K562 (cell line): ENCODE data around the gene ATXN1. TPM values are rescaled to one million over a fixed set of nuclear protein-coding genes. Genes with fewer than 3 reads are reported as not detected.
A peak's percentile ranks its signal among the peaks of the same experiment; 100 is the strongest.

Experiments
- CBX8 ChIP-seq: fragments of 200-600 bp; sonication (generic); IDR thresholded peaks from 2 replicates; pipeline ENCODE4 v1.6.1; 2012; ENCODE audit warnings: borderline replicate concordance, mixed run types, low read depth, mild to moderate bottlenecking, moderate library complexity, mixed read lengths, low read length, control low read depth, inconsistent platforms; ENCODE audit not compliant: poor library complexity, severe bottlenecking; ENCODE audit errors: extremely low read depth
- GABPA ChIP-seq: fragments of 200-800 bp; sonication (Bioruptor generic); conservative IDR thresholded peaks from 2 replicates; pipeline ENCODE4 v1.6.1; 2016; ENCODE audit warnings: low read depth, missing genetic modification characterization, missing compliant biosample characterization
- HDAC2 ChIP-seq: fragments of 450-650 bp; IDR thresholded peaks from 2 replicates; pipeline ENCODE4 v1.6.1; 2016; ENCODE audit warnings: mild to moderate bottlenecking
- HEY1 ChIP-seq: fragments of 250-450 bp; sonication (Bioruptor Pico); IDR thresholded peaks from 2 replicates; pipeline ENCODE4 v1.5.0; 2020; ENCODE audit warnings: mild to moderate bottlenecking, moderate library complexity, borderline replicate concordance
- HSF4 ChIP-seq: fragments of 250-450 bp; sonication (Bioruptor Pico); IDR thresholded peaks from 2 replicates; pipeline ENCODE4 v2.1.2; 2022; ENCODE audit warnings: mild to moderate bottlenecking, moderate library complexity, borderline replicate concordance
- KAT8 ChIP-seq: fragments of 450-650 bp; IDR thresholded peaks from 2 replicates; pipeline ENCODE4 v1.6.1; 2016; ENCODE audit warnings: low read depth, mild to moderate bottlenecking
- SLC30A9 ChIP-seq: fragments of 250-450 bp; sonication (Bioruptor Pico); IDR thresholded peaks from 2 replicates; pipeline ENCODE4 v1.8.0; 2022; ENCODE audit warnings: mild to moderate bottlenecking, moderate library complexity
- XRCC4 ChIP-seq: IDR thresholded peaks from one replicate; pipeline ENCODE4 v1.6.1; 2011; ENCODE audit not compliant: insufficient read depth, insufficient read length; ENCODE audit errors: extremely low read depth
- ZBTB17 ChIP-seq: fragments of 450-650 bp; formaldehyde crosslinking; IDR thresholded peaks from 2 replicates; pipeline ENCODE4 v1.4.0; 2020; ENCODE audit warnings: mild to moderate bottlenecking
- ZNF24 ChIP-seq: fragments of 450-650 bp; IDR thresholded peaks from 2 replicates; pipeline ENCODE4 v1.6.1; 2016
- ZNF561 ChIP-seq: fragments of 450-650 bp; formaldehyde crosslinking; conservative IDR thresholded peaks from 2 replicates; pipeline ENCODE4 v1.4.0; 2020; ENCODE audit warnings: mild to moderate bottlenecking, moderate library complexity
- ZNF57 ChIP-seq: fragments of 450-650 bp; formaldehyde crosslinking; IDR thresholded peaks from 2 replicates; pipeline ENCODE4 v1.4.0; 2020; ENCODE audit warnings: mild to moderate bottlenecking, moderate library complexity
- polyA plus RNA-seq, 8 experiments: library from polyadenylated mRNA; depleted of rRNA in 4 of 8; stranded (reverse) in 5 of 8; unstranded in 3 of 8; fragments of >200 nt; fragmentation: Nextera tagmentation in 2 of 8; fragmentation: Illumina TruSeq in 1 of 8; extraction: Ambion mirVana in 2 of 8; extraction: Trizol in 1 of 8; gene quantifications; 2 replicates each; pipeline versions ENCODE4 v1.2.1 to v1.2.3, GENCODE V29; 2011 to 2014; ENCODE audit warnings: inconsistent platforms in 1 of 8, missing spikeins in 1 of 8
- total RNA-seq, 7 experiments: library from RNA; depleted of rRNA in 6 of 7; stranded (reverse); fragments of >200 nt in 6 of 7; fragmentation: Illumina TruSeq in 2 of 7; extraction: Trizol in 2 of 7; gene quantifications; 2 replicates each; pipeline versions ENCODE4 v1.2.1 to v1.2.3, GENCODE V29; 2011 to 2021; ENCODE audit warnings: low replicate concordance in 1 of 7
- TF ChIP-seq, protein P1 (sequence below), 2 experiments: fragments of 450-650 bp in 1 of 2; sonication (generic) in 1 of 2; formaldehyde crosslinking in 1 of 2; IDR thresholded peaks; 2 replicates each; pipeline versions ENCODE4 v1.7.1 to v1.9.0; 2016 to 2022; ENCODE audit warnings: inconsistent platforms in 1 of 2, mild to moderate bottlenecking in 1 of 2, missing genetic modification reagents in 1 of 2
- TF ChIP-seq, protein P2 (sequence below): fragments of 250-450 bp; sonication (Bioruptor Pico); IDR thresholded peaks from 2 replicates; pipeline ENCODE4 v1.5.0; 2021; ENCODE audit warnings: mild to moderate bottlenecking, moderate library complexity

The ATXN1 gene
- total and polyA plus RNA-seq, 9 of the 15 experiments (the other 6 are each of a cell fraction or from before 2014, with no cell fraction given), result under 0.01 to 1.2 (median 0.58) TPM

- no peak for TF ChIP-seq HSF4 (CRISPR knock-in tag)
- TF ChIP-seq ZNF561 (CRISPR knock-in tag), result no peak
- no peak for TF ChIP-seq ZNF57 (CRISPR knock-in tag)
- TF ChIP-seq, protein P1, sequence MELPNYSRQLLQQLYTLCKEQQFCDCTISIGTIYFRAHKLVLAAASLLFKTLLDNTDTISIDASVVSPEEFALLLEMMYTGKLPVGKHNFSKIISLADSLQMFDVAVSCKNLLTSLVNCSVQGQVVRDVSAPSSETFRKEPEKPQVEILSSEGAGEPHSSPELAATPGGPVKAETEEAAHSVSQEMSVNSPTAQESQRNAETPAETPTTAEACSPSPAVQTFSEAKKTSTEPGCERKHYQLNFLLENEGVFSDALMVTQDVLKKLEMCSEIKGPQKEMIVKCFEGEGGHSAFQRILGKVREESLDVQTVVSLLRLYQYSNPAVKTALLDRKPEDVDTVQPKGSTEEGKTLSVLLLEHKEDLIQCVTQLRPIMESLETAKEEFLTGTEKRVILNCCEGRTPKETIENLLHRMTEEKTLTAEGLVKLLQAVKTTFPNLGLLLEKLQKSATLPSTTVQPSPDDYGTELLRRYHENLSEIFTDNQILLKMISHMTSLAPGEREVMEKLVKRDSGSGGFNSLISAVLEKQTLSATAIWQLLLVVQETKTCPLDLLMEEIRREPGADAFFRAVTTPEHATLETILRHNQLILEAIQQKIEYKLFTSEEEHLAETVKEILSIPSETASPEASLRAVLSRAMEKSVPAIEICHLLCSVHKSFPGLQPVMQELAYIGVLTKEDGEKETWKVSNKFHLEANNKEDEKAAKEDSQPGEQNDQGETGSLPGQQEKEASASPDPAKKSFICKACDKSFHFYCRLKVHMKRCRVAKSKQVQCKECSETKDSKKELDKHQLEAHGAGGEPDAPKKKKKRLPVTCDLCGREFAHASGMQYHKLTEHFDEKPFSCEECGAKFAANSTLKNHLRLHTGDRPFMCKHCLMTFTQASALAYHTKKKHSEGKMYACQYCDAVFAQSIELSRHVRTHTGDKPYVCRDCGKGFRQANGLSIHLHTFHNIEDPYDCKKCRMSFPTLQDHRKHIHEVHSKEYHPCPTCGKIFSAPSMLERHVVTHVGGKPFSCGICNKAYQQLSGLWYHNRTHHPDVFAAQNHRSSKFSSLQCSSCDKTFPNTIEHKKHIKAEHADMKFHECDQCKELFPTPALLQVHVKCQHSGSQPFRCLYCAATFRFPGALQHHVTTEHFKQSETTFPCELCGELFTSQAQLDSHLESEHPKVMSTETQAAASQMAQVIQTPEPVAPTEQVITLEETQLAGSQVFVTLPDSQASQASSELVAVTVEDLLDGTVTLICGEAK (IDR thresholded peaks at IDR 0.05), result no peak
- TF ChIP-seq, protein P1 (CRISPR knock-in tag; IDR thresholded peaks at IDR 0.05), result no peak
- TF ChIP-seq ZBTB17, result no peak
- no peak for TF ChIP-seq KAT8
- TF ChIP-seq HDAC2, result peak; percentile 60; the same call in 1 of the 2 replicates
- TF ChIP-seq GABPA (tag), result no peak
- TF ChIP-seq HEY1 (CRISPR knock-in tag), result no peak
- TF ChIP-seq, protein P2, sequence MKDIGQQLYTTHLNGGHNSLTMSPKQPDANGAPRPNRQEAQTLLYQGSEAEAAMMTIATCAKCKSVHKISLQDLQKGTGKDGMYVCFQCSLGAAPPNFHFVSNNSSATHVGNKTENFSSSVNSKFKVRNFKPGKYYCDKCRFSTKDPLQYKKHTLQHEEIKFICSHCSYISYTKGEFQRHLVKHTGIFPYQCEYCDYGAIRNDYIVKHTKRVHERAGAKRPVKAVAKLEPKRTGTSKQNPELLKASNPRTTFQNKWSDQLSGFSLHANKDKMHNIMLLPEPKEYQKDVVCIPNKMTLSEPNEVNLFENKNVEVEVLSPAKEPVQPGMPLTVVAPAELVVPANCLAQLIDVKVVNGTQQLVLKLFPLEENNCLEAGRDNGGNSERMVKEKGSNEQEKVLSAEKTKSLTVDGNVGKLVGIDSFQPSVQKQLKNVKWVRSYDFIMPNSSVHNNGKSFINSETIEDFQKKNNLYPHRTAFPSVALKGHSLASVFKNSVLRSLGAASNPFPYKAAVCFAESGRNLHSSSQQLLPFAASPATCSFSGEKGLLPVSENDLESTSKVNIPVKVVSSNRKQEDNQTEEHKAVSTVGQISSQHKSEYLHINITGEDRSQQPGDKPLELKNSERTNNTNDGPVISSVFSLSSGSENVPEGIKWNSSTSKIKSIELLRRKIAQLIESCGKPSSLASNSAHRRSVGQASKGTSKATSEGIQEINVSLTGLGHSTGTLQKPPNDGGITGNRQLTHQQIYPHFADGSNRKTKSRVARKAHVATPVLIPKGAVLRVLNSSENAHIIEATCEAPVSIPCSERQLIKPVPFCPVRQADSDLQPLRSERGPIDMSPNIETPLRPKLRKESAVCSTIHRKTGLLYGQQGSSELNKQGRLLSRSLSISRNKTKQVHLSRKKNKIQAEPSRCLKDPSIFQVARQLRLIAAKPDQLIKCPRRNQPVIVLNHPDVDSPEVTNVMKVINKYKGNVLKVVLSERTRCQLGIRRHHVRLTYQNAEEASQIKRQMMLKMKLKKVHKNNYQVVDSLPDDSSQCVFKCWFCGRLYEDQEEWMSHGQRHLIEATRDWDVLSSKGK, result no peak
- TF ChIP-seq SLC30A9, result no peak
- TF ChIP-seq CBX8, result no peak
- TF ChIP-seq XRCC4, result no peak
- TF ChIP-seq ZNF24, result peak; percentile 85
Measured at GRCh38 chr6:16277101-16277981, 483.9 kb downstream of the ATXN1 start (continued).
